ENCODE data around the gene PGF.

DNA sequence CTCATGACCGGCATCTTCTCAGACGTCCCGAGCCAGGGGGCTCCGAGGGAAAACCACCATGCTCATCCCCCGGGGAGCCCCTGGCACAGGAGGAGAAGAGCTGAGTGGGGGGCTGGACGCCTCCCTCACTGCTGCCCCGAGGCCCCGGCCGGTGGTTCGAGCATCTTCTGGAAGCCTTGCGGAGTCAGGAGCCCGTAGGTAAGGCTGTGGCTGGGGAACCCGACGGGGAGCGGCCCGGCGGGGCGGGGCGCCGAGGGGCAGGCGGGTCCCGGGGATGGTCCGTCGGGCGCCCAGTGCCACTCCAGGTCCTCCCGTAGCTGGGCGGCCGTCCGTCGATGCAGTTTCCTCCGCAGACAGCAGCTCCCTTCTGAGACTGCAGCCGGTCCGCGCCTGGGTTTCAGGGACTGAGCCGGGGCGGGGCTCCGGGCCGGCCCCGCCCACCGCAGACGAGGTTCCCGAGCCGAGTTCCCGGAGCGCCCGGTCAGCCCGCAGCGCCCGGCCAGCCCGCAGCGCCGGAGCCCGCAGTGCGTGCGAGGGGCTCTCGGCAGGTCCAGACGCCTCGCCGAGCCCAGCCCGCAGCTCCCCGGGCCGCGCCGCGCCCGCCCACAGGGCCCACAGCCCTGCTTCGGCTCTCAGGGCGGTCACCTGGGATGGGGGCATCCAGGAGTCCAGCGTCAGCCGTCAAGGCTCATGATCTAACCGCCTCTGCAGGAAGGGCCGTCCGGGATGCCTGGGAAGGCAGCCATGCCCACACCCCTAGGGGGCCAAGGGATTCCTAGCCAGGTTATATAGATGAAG, at the start of gene PGF:
- TF ChIP-seq, protein P1, sequence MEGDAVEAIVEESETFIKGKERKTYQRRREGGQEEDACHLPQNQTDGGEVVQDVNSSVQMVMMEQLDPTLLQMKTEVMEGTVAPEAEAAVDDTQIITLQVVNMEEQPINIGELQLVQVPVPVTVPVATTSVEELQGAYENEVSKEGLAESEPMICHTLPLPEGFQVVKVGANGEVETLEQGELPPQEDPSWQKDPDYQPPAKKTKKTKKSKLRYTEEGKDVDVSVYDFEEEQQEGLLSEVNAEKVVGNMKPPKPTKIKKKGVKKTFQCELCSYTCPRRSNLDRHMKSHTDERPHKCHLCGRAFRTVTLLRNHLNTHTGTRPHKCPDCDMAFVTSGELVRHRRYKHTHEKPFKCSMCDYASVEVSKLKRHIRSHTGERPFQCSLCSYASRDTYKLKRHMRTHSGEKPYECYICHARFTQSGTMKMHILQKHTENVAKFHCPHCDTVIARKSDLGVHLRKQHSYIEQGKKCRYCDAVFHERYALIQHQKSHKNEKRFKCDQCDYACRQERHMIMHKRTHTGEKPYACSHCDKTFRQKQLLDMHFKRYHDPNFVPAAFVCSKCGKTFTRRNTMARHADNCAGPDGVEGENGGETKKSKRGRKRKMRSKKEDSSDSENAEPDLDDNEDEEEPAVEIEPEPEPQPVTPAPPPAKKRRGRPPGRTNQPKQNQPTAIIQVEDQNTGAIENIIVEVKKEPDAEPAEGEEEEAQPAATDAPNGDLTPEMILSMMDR (optimal IDR thresholded peaks at IDR 0.05 in 1 of 3, IDR thresholded peaks at IDR 0.05 in 1 of 3, conservative IDR thresholded peaks at IDR 0.05 in 1 of 3; ENCODE audit: extremely low read depth in 1 of 3, insufficient read depth in 2 of 3, low read length in 3 of 3) = no peak
- no peak for TF ChIP-seq EZH2 (IDR thresholded peaks at IDR 0.05; ENCODE audit: low read length)

Measured in keratinocyte (primary cell).